Measurements from ENCODE around the gene CDHR3. TPM values are rescaled to one million over a fixed set of nuclear protein-coding genes. Genes with fewer than 3 reads are reported as not detected.

Gene CDHR3
- total RNA-seq, 2 experiments from 2014 or later: 0.42 to 2.8 TPM

GRCh38 chr7:106071356-106071998, 108.4 kb downstream of the CDHR3 start:
- Histone ChIP-seq H3K9me2 (ENCODE audit: insufficient read depth, low read length) (no peaks in the 10 kb centered on the region), H3K4me2 (ENCODE audit: low read length) (peak overlapping the region; percentile 98), H3K27ac (ENCODE audit: low read depth, low read length, poor library complexity, severe bottlenecking) (peak overlapping the region; percentile 96), H2AFZ (ENCODE audit: low read length) (no peak overlapping the region), H3K9me3 (ENCODE audit: low read length) (no peaks in the 10 kb centered on the region), H3K4me3 (ENCODE audit: low read depth, low read length, poor library complexity, severe bottlenecking) (peak overlapping the region; percentile 70), H3K79me2 (ENCODE audit: insufficient read depth, low read depth, low read length) (peaks cover 12% of the 10 kb centered on the region; the same call in 1 of the 2 replicates), H4K20me1 (ENCODE audit: insufficient read depth, low read length) (no peaks in the 10 kb centered on the region), H3K4me1 (ENCODE audit: insufficient read depth, low read length, poor library complexity, severe bottlenecking) (peaks cover 98% of the 10 kb centered on the region), H3K36me3 (ENCODE audit: insufficient read depth, low read length) (no peaks in the 10 kb centered on the region)
- intact Hi-C loops (cut with micrococcal nuclease; ENCODE audit: unreplicated experiment): loop anchor here (1.0 to 5.0 kb wide), 4 partner anchors 13 to 1059 kb away; partner anchors contain the start of gene KMT2E
- no TSS peak for BruUV-seq (replicated peaks)
- TF ChIP-seq EZH2phosphoT487 (IDR thresholded peaks at IDR 0.05; ENCODE audit: borderline replicate concordance, low read depth, low read length): no peak
- TF ChIP-seq, protein P1, sequence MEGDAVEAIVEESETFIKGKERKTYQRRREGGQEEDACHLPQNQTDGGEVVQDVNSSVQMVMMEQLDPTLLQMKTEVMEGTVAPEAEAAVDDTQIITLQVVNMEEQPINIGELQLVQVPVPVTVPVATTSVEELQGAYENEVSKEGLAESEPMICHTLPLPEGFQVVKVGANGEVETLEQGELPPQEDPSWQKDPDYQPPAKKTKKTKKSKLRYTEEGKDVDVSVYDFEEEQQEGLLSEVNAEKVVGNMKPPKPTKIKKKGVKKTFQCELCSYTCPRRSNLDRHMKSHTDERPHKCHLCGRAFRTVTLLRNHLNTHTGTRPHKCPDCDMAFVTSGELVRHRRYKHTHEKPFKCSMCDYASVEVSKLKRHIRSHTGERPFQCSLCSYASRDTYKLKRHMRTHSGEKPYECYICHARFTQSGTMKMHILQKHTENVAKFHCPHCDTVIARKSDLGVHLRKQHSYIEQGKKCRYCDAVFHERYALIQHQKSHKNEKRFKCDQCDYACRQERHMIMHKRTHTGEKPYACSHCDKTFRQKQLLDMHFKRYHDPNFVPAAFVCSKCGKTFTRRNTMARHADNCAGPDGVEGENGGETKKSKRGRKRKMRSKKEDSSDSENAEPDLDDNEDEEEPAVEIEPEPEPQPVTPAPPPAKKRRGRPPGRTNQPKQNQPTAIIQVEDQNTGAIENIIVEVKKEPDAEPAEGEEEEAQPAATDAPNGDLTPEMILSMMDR (conservative IDR thresholded peaks at IDR 0.05; ENCODE audit: low read length): no peak
- ChIA-PET CTCF (ENCODE audit: unreplicated experiment) (interaction anchor here (0.6 to 5.9 kb wide), 6 partner anchors 12 to 84 kb away, joined by 3 to 52 read pairs (median 3); partner anchors contain the start of gene SYPL1), POLR2A (interaction anchor here (0.9 to 12.8 kb wide), 21 partner anchors 11 to 1061 kb away, joined by 3 to 308 read pairs (median 5); partner anchors contain the start of gene SYPL1)
- DNase-seq (ENCODE audit: low spot score): peak; percentile 96

DNA sequence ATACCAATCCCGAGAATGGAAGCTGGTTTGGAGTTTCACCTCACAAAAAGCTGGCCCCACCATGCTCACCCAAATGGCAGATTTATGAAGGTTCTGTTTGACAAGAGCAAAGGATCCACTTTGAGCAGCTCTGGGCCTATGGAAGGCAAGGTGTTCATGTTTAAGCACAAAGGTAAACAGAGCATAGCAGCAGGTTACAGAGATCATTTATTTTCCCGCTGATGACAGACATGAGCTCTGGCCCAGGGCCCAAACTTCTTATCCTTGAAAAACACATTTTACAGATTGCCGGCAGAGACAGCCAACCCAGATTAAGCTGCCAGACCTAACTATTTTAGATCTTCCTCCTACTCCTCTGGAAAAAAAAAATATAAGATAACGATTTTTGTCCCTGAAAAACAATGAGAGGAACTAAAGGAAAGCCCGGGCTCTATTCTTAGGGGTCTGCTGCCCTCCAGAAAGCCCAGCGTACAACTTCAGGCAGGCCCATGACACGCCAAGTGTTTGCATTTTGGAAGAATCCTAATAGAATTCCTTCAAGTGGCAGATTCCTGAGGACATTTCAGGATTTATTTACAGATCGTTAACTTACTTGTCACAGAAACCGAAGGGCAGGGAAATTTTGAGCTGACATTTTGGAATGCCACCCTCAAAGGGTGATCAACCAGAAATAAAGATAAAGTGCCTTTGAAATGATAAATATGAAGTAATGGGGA, 109.1 kb downstream of the CDHR3 start:
- peaks cover 12% of the 10 kb centered on the region; the same call in 1 of the 2 replicates for H3K79me2 ChIP-seq (ENCODE audit: insufficient read depth, low read depth, low read length)
- ChIA-PET CTCF (ENCODE audit: unreplicated experiment) (interaction anchor here (0.6 to 5.9 kb wide), 5 partner anchors 13 to 82 kb away, joined by 3 to 52 read pairs (median 3); partner anchors contain the start of gene SYPL1), POLR2A (interaction anchor here (0.7 to 12.8 kb wide), 18 partner anchors 12 to 1056 kb away, joined by 3 to 308 read pairs (median 8); partner anchors contain the start of gene SYPL1)
- no peak for DNase-seq (ENCODE audit: low spot score)
- no peak overlapping the region; the same call in 1 of the 2 replicates for H2AFZ ChIP-seq (ENCODE audit: low read length)
- H4K20me1 ChIP-seq (ENCODE audit: insufficient read depth, low read length): no peaks in the 10 kb centered on the region
- H3K9me2 ChIP-seq (ENCODE audit: insufficient read depth, low read length): no peaks in the 10 kb centered on the region
- BruUV-seq (replicated peaks): TSS peak; percentile 97
- TF ChIP-seq EZH2phosphoT487 (IDR thresholded peaks at IDR 0.05; ENCODE audit: borderline replicate concordance, low read depth, low read length): no peak
- TF ChIP-seq, protein P1 (conservative IDR thresholded peaks at IDR 0.05; ENCODE audit: low read length): no peak
- H3K36me3 ChIP-seq (ENCODE audit: insufficient read depth, low read length): no peaks in the 10 kb centered on the region
- peaks cover 98% of the 10 kb centered on the region for H3K4me1 ChIP-seq (ENCODE audit: insufficient read depth, low read length, poor library complexity, severe bottlenecking)
- H3K4me2 ChIP-seq (ENCODE audit: low read length): peak overlapping the region; percentile 98
- intact Hi-C loops (cut with micrococcal nuclease; ENCODE audit: unreplicated experiment): loop anchor here (1.0 to 5.0 kb wide), 5 partner anchors 14 to 1060 kb away; partner anchors contain the start of gene KMT2E
- H3K9me3 ChIP-seq (ENCODE audit: low read length): no peaks in the 10 kb centered on the region
- peak overlapping the region; percentile 22 for H3K4me3 ChIP-seq (ENCODE audit: low read depth, low read length, poor library complexity, severe bottlenecking)
- H3K27ac ChIP-seq (ENCODE audit: low read depth, low read length, poor library complexity, severe bottlenecking): peak overlapping the region; percentile 96

Measured in OCI-LY7 (cell line).